HG03066 (cell line): Measurements from ENCODE around the gene NBPF1.
"Not testable (repeated sequence)": the region's sequence is repeated elsewhere in the genome, so short reads cannot be mapped to it uniquely, and the experiment has no call there.

Experiments used
- ATAC-seq: cut with Tn5 transposase; IDR thresholded peaks from one replicate; pipeline ENCODE4 v1.9.1; 2021; ENCODE audit warnings: low read depth; ENCODE audit not compliant: unreplicated experiment

The NBPF1 gene

DNA sequence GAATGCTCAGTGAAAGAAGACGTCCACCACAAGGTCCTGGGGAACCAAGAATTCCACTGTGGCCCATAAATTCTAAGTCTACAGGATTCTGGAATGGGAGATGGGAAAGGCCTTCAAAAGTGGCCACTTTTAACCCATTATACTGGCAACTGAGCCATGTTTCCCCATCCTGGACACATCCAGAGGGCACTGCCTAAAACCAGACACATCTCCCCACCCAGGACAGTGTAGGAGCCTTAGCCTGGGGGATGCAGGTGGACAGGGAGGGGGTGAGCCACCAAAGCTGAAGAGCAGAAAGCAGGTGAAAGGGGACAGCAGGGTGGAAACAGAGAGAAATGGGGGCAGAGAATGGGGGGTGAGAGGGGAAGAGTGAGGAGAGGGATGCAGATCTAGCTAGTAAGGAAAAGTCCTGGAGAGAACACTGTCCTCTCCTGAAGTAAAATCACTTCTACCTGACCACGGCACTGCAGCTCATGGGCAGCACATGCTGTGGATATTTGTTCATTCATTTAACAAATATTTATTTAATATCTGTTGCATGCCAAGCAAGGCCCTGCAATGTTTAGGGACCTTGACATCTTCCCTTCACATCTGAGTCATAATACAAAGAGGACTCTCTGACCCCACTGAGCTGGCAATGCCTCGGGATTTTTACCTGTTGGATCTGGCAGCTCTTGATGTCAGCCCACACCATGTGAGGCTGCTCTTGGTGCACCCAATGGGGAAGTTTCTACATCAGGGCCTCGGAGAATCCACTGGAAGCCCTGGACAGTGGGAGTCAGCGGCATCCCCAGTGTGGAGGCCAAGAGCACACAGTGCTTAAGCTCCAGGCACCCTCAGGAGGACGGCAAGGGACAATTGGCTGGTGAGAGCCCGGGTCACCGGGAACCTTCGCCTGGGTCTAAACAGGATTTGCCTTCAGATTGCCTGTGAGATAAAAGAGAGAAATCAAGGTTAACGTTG, 5.2 kb downstream of the NBPF1 start:
- not testable (repeated sequence) for ATAC-seq

DNA sequence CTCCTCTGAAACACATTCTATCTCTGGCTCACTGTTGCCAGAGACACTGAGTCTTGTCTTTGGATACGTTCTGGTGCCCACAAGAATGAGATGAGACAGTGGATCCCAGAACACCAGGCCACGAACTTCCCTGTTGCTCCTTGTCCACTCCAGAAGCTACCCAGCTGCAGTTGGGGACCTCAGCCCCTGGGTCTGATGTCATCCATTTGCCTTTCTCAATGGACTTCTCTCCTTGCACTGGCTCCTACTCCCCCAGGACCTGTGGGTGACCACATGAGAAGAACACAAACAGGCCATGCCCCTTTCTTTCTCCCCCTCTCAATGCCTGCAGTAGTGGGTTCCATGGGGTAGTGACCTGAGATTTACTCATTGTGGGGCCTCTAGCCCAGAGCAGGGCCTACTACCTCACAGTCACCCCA, 5.9 kb downstream of the NBPF1 start:
- ATAC-seq, result no peak

DNA sequence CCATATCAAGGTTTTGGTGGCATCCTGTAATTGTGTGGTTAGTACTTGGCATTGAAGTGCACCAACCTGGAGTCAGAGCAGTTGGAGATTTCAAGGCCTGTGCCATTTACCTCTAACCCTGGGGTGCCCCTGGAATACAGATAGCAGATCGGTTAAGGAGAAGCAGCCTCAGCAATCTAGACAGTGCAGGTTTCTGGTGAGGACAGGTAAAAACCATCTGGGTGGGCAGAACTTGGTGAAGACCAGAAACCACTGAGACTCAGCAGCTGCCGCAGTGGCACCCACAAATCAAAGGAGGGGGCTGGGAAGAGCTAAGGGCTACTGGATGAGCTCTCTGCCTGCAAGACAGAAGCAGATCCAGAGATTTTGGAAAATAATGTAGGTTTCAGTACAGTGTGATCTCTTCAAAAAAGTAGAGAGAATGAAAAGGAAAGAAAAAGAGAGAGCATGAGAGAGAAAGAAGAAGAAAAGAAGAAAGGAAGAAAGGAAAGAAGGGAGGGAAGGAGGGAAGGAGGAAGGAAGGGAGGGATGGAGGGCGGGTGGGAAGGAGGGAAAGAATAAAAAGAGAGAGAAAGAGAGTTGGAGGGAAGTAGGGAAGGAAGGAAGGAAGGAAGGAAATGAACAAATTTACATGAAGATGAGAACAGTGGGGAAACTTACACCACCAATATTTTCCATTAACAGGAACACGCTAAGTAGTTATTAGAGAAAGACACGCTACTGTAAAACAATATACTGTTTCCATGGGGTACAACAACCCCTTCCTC, 6.5 kb downstream of the NBPF1 start:
- not testable (repeated sequence) for ATAC-seq

DNA sequence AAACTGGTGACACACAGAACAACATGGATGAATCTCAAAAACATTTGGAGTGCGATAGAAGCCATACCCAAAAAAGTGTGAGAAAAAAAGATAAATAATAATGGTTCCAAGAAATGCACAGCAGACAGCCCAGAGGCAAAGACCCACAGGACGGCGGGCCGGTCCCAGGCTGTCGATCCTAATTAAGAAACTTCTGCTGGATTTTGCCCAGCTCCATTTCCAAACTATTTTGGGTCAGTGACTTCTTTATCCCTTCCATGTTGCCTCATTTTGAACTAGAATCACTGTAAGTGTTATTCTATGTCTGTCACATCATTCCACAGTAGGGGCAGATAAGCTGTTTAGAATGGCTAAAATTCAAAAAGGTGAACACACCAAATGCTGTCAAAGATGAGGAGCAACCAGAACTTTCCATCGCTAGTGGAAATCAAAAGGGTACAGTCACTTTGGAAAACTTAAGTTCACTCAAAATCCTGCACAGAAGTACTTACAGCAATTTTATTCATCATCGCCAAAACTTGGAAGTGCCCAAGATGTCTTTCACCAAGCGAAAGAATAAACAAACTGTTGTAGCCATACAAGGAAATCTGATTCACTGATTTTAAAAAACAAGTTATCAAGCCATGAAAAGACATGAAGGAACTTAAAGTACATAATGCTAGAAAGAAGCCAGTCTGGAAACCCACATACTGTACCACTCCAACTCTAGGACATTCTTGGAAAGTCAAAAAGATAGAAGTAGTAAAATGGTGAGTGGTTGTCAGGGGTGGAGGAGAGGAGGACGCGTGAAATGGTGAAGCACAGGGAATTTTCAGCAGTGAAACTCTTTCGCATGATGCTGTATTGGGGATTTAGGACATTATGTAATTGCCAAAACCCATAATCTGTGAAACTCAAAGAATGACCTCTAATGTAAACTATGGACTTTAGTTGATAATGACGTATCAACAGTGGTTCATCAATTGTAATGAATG, 7.5 kb downstream of the NBPF1 start:
- no peak for ATAC-seq

DNA sequence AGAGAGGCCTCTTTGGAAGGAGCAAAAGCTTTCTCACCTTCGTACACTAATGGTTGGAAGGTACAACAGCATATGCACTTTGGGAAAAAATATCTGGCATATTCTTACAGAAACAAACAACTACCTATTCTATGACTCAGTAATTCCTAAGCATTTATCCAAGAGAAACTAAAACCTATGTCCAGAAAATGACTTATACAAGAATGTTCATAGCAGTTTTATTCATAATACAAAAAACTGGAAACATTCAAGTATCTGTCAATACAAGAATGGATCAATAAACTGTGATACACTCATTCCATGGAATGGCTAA, 8.2 kb downstream of the NBPF1 start:
- ATAC-seq, result no peak

DNA sequence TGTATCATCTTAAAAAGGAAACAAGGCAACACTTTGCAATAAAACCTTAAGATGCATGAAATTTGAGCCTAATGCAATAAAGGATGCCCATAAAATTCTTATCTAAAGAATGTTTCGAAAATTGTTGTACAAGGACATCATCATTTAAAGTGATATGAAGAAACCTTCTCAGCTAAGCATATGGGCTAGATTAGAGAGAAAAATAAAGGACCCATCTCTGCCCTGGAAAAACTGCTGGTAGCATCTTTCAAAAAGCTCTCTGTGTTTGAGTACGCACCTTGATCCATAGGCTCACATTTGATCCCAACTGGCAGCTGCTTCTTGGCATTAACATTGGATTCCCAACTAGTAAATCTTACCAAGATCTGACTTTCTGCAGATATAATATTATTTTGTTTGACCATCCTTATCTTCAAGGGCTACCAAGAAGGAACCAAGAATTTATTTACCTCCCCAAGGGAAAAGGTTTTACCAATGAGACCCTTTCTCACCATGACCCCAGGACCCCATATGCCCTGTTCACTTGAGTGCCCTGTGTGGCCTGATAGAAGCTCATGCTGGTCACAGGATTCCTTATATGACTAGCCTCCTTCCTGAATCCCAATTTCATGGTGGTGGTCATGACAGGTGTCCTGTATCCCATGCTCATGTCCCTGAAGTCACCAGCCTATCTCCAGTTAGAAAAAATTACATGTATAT, 8.7 kb downstream of the NBPF1 start:
- not testable (repeated sequence) for ATAC-seq

DNA sequence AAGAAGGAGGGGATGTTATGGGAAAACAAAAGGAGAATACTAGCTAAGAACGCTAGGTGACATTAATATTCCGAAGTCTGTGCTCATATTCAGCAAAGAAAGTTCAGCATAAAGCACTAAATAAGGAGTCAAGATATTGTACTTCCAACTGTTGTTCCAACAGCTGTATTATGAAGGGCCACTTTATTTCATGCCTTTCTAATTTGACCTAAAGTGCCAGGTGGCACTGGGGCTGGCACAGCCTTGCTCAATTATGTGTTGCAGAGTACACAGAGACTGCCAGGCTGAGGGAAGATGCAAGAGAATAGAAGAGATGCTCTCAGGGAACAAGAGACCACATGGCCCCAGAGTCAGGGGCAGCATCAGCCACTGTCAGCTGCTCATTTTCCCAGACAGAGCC, 9.7 kb downstream of the NBPF1 start:
- not testable (repeated sequence) for ATAC-seq

DNA sequence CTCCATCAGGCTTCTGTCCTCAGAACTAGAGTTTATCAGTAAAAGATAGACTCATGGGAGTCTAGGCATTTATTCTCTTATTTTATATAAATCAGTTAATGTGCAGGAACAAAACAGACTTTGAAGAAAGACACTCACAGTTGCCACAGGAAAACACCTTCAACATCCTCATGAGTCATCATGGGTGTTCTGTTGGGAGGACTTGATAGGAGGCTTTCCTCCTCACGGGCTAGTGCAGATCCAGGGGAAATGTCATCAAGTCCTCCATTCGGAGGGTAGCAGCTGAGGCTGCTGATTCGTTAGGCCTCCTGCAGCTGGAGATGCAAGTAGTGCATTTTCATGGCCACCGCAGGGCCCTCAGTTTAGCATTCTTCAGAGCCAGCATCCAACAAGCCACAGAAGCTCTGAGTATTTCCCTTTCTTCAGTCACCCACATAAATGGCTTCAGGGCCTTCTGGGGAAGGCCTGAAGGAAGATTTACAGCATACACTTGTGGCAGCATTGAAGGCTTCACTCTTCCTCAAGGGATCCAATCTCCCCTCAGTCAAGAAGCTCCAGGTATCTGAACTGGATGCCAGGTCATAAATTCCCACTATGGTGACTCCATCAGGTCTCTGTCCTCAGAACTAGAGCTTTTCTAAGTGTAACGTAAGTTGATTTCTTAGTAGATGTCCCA, 10.9 kb downstream of the NBPF1 start:
- not testable (repeated sequence) for ATAC-seq

DNA sequence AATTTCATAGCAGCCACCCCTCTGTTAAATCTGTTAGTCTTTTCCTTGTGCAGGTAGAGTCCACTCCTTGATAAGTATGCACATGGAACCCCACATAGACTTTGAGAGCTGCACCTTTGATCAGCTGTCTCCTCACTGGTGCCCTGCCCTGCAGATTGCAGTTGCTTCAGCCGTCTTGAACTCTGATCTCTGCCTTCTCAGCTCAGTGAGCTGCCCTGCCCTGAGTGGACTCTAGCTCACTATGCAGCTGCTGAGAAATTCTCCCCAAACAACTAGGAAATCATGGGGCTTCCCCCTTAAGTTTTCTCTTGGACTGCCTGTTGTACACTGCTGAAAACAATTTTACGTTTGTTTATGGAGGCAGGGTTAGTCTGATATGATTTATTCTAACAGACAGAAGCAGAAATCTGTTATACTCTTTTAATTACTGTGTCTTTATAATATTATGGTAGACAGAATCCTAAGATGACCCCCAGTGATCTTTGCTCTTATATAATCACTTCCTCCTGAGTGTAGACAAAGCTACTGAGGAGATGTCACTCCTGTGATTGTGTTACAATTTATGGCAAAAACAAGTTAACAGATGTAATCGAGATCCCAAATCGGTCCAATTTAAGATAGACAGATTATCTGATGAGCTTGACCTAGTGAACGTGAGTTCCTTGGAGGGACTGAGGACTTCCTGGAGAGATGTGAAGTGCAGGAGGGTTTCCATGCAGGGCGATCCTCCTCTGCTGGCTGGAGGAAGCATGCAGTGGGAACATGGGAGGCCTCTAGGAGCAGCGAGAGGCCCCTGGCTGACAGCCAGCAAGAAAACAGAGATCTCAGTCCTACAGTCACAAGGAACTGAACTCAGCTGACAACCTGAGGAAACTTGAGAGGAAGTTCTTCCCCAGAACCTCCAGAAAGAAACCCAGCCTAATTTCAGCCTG, 12.2 kb downstream of the NBPF1 start:
- ATAC-seq, result not testable (repeated sequence)

DNA sequence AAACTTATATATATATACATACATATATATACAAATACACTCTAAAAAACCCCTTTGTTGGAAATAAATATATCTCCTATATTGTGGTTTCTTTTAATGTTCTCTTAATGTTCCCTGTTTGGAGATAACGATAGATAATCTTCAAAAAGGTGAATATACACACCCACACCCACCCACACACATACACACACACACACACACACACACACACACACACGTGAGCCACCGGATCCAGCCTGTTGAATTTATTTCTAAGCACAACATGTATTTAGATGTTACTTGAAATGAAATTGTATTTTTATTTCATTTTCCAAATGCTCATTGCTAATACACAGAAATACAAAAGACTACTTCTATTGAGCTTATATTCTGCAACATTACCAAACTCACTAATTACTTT, 14.0 kb downstream of the NBPF1 start:
- ATAC-seq, result not testable (repeated sequence)

DNA sequence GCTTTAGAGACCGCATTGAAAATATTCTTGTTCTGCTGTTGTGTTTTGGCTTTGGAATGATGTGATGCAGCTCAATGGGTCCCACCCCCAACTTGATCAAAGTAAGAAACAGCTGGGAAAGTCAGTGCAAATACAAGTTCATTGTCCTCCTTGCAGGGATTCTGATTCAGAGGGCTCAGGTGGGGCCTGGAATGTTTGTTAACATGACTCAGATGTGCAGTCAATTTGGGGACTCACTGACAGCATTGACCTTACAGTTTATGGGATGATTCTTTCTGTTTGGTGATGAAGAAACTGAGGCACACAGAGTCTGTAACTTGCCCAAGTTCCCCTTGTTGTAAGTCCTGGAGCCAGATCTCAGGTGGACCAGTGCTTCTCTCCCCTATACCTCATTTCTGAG, 18.1 kb downstream of the NBPF1 start:
- not testable (repeated sequence) for ATAC-seq

DNA sequence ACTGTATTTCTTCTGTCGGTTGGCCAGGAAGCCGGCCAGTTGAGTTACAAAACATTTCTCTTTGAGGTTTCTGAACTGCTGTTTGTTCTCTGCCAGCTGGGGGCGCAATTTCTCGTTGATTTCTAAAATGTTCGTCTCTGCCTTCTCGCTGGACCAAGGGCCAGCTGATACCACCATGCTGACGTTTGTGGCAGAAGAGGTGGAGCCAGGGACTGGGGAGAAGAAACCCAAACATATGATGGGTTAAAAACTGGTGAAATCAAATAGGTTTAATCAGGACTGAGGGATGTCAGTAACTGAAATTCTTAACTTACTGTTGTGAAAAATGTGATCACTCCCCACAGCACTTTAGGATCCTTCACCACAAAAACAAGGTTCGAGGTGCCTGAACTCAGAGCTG, 21.5 kb downstream of the NBPF1 start:
- ATAC-seq, result not testable (repeated sequence)

DNA sequence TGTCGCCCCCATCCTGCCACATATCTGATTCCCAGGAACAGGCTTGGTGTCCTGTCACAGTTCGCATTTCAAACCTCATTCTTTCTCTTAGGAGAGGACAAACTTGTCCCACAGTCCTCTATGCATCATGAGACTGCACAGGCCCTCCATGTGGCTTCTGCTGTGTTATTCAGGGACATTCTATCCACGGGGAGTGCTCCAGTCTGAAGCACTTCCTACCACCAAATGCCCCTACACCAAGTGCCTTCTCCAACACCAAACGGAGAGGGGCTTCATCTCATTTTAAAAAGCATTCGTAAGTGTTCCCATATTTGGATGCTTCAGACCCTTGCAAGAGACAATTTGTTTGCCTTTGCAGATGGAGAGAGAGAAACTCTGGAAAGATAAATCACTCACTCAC, 25.3 kb downstream of the NBPF1 start:
- ATAC-seq, result not testable (repeated sequence)

DNA sequence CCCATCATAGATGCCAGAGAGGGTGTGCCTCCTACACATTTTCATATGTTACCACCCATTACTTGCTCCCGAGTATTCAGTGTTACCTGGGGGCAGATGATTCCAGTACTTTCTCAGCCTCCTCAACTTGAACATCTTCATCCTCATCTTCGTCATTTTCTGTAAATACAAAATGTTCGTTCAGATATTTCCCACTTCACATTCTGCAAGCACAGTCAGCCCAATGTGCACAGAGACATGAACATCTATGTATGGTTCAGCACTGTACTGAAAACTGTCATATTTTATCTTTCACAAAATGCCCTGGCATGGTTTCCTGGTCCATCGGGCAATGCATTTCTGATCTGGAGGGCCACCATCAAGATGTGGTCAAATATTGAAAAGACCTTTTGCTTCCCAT, 25.7 kb downstream of the NBPF1 start:
- ATAC-seq, result not testable (repeated sequence)

DNA sequence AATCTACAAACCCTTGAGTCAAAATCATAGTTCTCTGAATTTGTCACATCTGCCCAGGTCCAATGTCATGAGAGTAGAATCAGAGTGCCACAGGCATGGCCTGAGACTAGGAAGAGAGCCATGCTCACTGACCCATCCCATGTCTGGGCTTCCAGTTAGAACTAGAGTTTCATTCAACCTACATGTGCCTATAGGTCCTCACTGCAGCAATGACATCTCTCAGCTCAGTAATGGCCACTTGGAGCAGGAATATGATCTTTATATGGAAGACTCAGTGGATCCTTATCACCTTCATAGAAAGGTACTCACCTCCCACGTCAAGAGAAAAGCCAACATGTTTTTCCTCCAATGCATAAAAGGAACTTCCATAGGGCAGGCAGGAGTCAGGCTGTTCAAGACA, 48.0 kb downstream of the NBPF1 start:
- not testable (repeated sequence) for ATAC-seq

DNA sequence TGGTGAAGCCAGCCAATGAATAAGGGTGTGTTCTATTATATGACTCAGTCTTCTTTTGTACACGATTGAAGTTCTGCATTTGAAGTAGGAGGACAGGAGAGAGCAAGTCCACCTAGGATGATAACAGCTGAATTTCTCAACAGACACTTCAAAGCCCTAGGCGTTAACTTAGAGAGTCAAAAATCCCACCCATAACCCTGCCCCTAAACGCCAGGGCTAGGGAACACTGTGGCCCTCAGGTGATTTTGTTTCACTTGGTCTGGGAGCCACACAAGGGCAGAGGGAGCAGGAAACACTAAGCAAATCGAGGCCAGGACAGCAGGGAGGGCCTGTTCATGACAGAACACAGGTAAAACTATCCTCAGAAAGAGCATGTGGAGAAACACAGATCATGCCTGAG, 52.3 kb downstream of the NBPF1 start:
- not testable (repeated sequence) for ATAC-seq

DNA sequence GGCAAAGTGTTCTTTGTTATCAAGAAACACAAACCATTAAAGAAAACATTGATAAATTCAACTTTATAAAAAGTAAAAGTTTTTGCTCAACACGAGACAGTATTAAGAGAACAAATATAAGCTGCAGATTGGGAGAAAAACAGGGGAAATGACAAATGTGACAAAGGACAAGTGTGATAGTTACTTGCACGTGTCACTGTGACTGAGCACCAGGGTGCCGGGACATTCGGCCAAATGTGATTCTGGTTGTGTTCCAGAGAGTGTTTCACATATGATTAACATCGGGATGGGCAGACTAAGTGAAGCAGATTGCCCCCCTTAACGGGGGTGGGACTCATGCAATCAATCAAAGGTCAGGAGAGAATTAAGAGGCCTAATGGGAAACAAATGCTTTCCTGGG, 52.9 kb downstream of the NBPF1 start:
- not testable (repeated sequence) for ATAC-seq

DNA sequence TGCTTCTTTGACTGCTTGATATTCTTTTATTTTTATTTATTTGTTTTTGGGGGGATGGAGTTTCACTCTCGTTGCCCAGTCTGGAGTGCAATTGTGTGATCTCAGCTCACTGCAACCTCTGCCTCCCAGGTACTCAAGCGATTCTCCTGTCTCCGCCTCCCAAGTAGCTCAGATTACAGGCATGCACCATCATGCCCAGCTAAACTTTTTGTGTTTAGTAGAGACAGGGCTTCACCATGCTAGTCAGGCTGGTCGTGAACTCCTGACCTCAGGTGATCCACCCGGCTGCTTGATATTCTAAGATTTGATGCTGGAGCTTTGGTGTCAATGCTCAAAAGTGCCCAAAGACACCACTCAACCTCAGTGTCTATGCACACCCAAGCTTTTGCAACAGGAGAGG, 53.7 kb downstream of the NBPF1 start:
- ATAC-seq, result not testable (repeated sequence)
